Uterus (tissue), 4 donors: ENCODE measurements around the gene KDM6A. TPM values are rescaled to one million over a fixed set of nuclear protein-coding genes. Genes with fewer than 3 reads are reported as not detected.
"Not testable (repeated sequence)": the region's sequence is repeated elsewhere in the genome, so short reads cannot be mapped to it uniquely, and the experiment has no call there.

Experiments used
- DNase-seq, 2 donors: peaks; one replicate each; pipeline ENCODE4 v3.0.0-alpha.2; 2019 to 2020
- H3K27ac ChIP-seq, 2 donors: fragments of 200-600 bp; sonication (generic); 1 replicate in 1 of 2; 2 replicates in 1 of 2; pipeline ENCODE4 v1.5.1; 2016 to 2018
- H3K27me3 ChIP-seq, 2 donors: fragments of 200-600 bp; sonication (generic); one replicate each; pipeline ENCODE4 v1.5.1; 2018 to 2019; ENCODE audit warnings: control low read depth in 1 of 2
- H3K36me3 ChIP-seq, 2 donors: fragments of 200-600 bp; sonication (generic); one replicate each; pipeline ENCODE4 v1.5.1; 2019; ENCODE audit warnings: control low read depth in 1 of 2
- H3K4me1 ChIP-seq, 2 donors: fragments of 200-600 bp; sonication (generic); one replicate each; pipeline ENCODE4 v1.5.1; 2018 to 2019; ENCODE audit warnings: control low read depth in 1 of 2
- H3K4me3 ChIP-seq, 2 donors: fragments of 200-600 bp; sonication (generic); 1 replicate in 1 of 2; 2 replicates in 1 of 2; pipeline ENCODE4 v1.5.1; 2018 to 2019; ENCODE audit warnings: mild to moderate bottlenecking in 1 of 2
- H3K9me3 ChIP-seq, 2 donors: fragments of 200-600 bp; sonication (generic); one replicate each; pipeline ENCODE4 v1.5.1; 2019; ENCODE audit warnings: control low read depth in 1 of 2
- POLR2A ChIP-seq, 2 donors: fragments of 450-650 bp; IDR thresholded peaks; one replicate each; pipeline ENCODE4 v1.6.1; 2016; ENCODE audit warnings: antibody characterized with exemption in 2 of 2, mild to moderate bottlenecking in 1 of 2, moderate library complexity in 1 of 2
- intact Hi-C: fragments of 100-400 bp; cut with DNase I; formaldehyde crosslinking; loops from one replicate; pipeline ENCODE4 v1.15.1; 2023; ENCODE audit warnings: low total_unique reads
- total RNA-seq, 4 donors: library from RNA; depleted of rRNA in 3 of 4; stranded (reverse); fragments of >200 nt in 3 of 4; gene quantifications; one replicate each; pipeline versions ENCODE4 v1.1.0 to v1.2.4, GENCODE V29; 2014 to 2023
- TF ChIP-seq, protein P1 (sequence below), 4 experiments: fragments of 200-600 bp in 2 of 4; fragments of 450-650 bp in 2 of 4; sonication (generic) in 2 of 4; IDR thresholded peaks; one replicate each; pipeline ENCODE4 v1.5.1; 2016 to 2019; ENCODE audit warnings: antibody characterized with exemption in 4 of 4, mild to moderate bottlenecking in 2 of 4, moderate library complexity in 1 of 4
- donor health status: DM: yes; HTN: yes; CAD: no.

The KDM6A gene
- total RNA-seq, 4 donors from 2014 or later, result 26.2 to 69.0 (median 57.9) TPM

DNA sequence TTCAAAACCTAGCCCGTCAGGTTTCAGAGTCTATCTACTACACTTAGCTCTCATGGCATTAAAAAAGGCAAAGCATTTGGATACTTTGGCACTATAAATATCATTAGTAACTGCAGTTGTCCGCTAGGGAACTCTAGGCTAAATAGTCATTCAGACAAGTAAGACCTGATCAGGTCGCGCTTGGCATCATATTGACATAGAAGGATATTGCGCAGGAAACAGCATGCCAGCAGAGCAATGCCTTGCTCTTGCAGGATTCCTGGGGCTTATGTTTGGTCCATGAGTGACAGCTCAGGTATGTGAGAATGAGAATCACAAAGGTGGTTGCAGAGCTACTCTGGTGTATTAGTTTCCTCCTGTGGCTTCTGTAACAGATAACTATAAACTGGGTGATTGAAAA, 62.7 kb downstream of the KDM6A start:
- Histone ChIP-seq H3K9me3 (no peaks in the 10 kb centered on the region), H3K27me3 (no peaks in the 10 kb centered on the region), H3K4me1 (no peaks in the 10 kb centered on the region)

DNA sequence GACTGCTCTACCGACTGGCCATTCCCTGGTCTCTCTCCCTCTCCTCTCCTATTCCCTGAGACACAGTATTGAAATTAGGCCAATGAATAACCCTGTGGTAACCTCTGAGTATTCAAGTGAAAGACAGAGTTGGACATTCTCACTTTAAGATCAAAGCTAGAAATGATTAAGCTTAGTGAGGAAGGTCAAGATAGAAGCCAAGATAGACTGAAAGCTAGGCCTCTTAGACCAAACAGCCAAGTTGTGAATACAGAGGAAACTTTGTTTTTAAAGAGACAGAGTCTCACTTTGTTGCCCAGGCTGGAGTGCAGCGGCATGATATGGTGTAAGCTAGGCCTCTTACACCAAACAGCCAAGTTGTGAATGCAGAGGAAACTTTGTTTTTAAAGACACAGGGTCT, 64.6 kb downstream of the KDM6A start:
- no peaks in the 10 kb centered on the region for H3K4me1 ChIP-seq
- intact Hi-C loops, result no loop called here

More for the DNA sequence above, 62.7 kb downstream of the KDM6A start:
- intact Hi-C loops, result no loop called here
- Histone ChIP-seq H3K36me3 (no peaks in the 10 kb centered on the region), H3K27ac (no peak overlapping the region), H3K4me3 (no peak overlapping the region)
- DNase-seq, result no peak
- no peak for TF ChIP-seq POLR2A (IDR thresholded peaks at IDR 0.05)

DNA sequence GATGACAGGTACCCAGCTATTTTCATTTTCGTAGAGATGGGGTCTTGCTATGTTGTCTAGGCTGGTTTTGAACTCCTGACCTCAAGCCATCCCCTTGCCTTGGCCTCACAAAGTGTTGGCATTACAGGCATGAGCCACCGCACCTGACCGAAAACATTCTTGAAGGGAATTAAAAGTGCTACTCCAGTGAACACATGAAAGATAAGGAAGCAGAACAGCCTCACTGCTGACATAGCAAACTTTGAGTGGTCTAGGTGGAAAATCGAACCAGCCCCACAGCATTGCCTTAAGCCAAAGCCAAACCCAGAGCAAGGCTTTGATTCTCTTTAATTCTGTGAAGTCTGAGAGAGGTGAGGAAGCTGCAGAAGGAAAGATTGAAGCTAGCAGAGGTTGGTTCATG, 65.1 kb downstream of the KDM6A start:
- Histone ChIP-seq H3K27ac (no peak overlapping the region), H3K27me3 (no peaks in the 10 kb centered on the region), H3K9me3 (no peaks in the 10 kb centered on the region), H3K4me3 (no peak overlapping the region), H3K36me3 (no peaks in the 10 kb centered on the region), H3K4me1 (no peaks in the 10 kb centered on the region)
- no peak for TF ChIP-seq POLR2A (IDR thresholded peaks at IDR 0.05)
- TF ChIP-seq, protein P1, sequence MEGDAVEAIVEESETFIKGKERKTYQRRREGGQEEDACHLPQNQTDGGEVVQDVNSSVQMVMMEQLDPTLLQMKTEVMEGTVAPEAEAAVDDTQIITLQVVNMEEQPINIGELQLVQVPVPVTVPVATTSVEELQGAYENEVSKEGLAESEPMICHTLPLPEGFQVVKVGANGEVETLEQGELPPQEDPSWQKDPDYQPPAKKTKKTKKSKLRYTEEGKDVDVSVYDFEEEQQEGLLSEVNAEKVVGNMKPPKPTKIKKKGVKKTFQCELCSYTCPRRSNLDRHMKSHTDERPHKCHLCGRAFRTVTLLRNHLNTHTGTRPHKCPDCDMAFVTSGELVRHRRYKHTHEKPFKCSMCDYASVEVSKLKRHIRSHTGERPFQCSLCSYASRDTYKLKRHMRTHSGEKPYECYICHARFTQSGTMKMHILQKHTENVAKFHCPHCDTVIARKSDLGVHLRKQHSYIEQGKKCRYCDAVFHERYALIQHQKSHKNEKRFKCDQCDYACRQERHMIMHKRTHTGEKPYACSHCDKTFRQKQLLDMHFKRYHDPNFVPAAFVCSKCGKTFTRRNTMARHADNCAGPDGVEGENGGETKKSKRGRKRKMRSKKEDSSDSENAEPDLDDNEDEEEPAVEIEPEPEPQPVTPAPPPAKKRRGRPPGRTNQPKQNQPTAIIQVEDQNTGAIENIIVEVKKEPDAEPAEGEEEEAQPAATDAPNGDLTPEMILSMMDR (IDR thresholded peaks at IDR 0.05), result no peak
- DNase-seq, result no peak
- intact Hi-C loops, result no loop called here

More for the DNA sequence above, 64.6 kb downstream of the KDM6A start:
- Histone ChIP-seq H3K4me3 (no peak overlapping the region), H3K9me3 (no peaks in the 10 kb centered on the region), H3K27ac (no peak overlapping the region), H3K36me3 (no peaks in the 10 kb centered on the region), H3K27me3 (no peaks in the 10 kb centered on the region)
- no peak for TF ChIP-seq POLR2A (IDR thresholded peaks at IDR 0.05)
- DNase-seq, result no peak

DNA sequence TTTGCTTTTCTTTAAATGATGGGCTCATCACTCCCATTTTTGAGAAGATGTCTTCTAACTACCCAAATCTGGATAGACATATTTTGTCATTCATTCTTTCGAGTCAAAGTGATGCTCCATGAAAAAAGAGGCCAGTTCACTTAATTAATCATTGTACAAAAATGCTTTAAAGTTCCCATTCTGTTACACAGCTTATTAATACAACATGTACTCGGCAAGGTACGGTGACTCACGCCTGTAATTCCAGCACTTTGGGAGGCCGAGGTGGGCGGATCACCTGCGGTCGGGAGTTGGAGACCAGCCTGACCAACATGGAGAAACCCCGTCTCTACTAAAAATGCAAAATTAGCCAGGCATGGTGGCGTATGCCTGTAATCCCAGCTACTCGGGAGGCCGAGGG, 67.6 kb downstream of the KDM6A start:
- H3K27me3 ChIP-seq, H3K27ac ChIP-seq, intact Hi-C loops, H3K4me3 ChIP-seq, H3K36me3 ChIP-seq, H3K9me3 ChIP-seq, DNase-seq, H3K4me1 ChIP-seq: not testable (repeated sequence)

DNA sequence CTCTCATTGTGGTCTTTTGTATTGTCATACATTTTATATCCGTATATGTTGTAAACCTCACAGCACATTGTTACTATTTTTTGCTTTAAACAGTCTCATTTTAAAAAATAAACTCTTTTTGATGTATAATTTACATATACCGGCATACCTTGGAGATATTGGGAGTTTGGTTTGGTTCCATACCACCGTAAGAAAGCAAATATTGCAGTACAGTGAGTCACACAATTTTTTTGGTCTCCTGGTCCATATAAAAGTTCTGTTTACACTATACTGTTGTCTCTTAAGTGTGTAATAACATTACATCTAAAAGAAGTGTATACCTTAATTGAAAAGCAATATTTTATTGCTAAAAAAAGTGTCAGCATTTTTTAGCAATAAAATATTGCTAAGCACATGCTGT, 70.0 kb downstream of the KDM6A start:
- H3K27me3 ChIP-seq, result no peaks in the 10 kb centered on the region
- no peaks in the 10 kb centered on the region for H3K4me1 ChIP-seq
- no peak for TF ChIP-seq POLR2A (IDR thresholded peaks at IDR 0.05)
- TF ChIP-seq, protein P1 (IDR thresholded peaks at IDR 0.05), result no peak
- no peak overlapping the region for H3K4me3 ChIP-seq
- intact Hi-C loops, result no loop called here
- H3K36me3 ChIP-seq, result no peaks in the 10 kb centered on the region
- H3K27ac ChIP-seq, result no peak overlapping the region
- H3K9me3 ChIP-seq, result peaks cover 0 to 9% of the 10 kb centered on the region in 2 donors
- DNase-seq, result no peak

DNA sequence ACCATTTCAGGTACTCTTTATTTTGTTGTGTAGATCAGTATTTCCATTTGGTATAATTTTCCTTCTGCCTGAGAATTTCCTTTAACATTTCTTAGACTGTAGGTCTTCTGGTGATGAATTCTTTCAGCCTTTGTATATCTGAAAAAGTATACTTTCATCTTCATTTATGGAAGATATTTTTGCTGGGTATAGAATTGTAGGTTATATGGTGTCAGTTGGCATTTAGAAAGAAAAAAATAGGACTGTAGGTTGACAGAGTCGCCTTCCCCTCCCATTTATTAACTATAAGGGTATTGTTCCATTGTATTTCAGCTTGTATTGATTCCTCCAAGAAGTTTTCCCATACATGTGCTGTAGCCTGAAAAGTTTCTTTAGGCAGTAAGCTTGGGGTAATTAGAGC, 71.9 kb downstream of the KDM6A start:
- Histone ChIP-seq H3K27me3 (no peaks in the 10 kb centered on the region), H3K9me3 (peaks cover 0 to 9% of the 10 kb centered on the region in 2 donors), H3K4me1 (no peaks in the 10 kb centered on the region), H3K36me3 (no peaks in the 10 kb centered on the region), H3K4me3 (no peak overlapping the region), H3K27ac (no peak overlapping the region)
- no peak for TF ChIP-seq POLR2A (IDR thresholded peaks at IDR 0.05)
- TF ChIP-seq, protein P1 (IDR thresholded peaks at IDR 0.05), result no peak
- no peak for DNase-seq
- intact Hi-C loops, result no loop called here

DNA sequence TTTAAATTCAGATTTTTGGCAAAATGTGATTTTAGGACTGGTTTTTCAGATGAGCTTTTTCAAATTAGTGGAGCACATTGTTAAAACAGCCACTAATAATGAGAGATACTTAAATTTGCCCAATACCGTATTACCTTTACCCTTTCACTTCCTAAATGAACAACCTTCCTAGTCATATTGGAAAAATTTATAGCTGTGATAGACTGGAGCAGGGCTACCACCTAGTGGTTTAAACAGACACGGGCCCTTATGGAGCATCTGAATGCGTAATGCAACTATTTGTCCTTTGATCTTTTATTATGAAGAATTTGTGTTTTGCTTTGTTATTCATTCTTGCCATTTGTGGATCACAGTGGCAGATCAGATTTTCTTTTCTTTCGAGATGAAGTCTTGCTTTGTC, 72.7 kb downstream of the KDM6A start:
- intact Hi-C loops, result no loop called here
- no peak overlapping the region for H3K4me3 ChIP-seq
- peaks cover 0 to 9% of the 10 kb centered on the region in 2 donors for H3K9me3 ChIP-seq
- no peak overlapping the region for H3K27ac ChIP-seq
- H3K36me3 ChIP-seq, result no peaks in the 10 kb centered on the region
- no peak for DNase-seq
- no peaks in the 10 kb centered on the region for H3K27me3 ChIP-seq
- no peaks in the 10 kb centered on the region for H3K4me1 ChIP-seq
- TF ChIP-seq, protein P1 (IDR thresholded peaks at IDR 0.05), result no peak
- TF ChIP-seq POLR2A (IDR thresholded peaks at IDR 0.05), result no peak
